Esophagus mucosa (tissue), 1 donor: ENCODE measurements around the gene PATJ. TPM values are rescaled to one million over a fixed set of nuclear protein-coding genes. Genes with fewer than 3 reads are reported as not detected.
A peak's percentile ranks its signal among the peaks of the same experiment; 100 is the strongest.
"Not testable (repeated sequence)": the region's sequence is repeated elsewhere in the genome, so short reads cannot be mapped to it uniquely, and the experiment has no call there.

Experiments used
- ATAC-seq: fragments of 200-7000 bp; cut with Tn5 transposase; one replicate; pipeline ENCODE4 v1.9.1; 2020
- total RNA-seq: library from RNA; stranded (reverse); gene quantifications from one replicate; pipeline ENCODE4 v1.2.4, GENCODE V29; 2023
- donor health status: DM: yes; HTN: yes; CAD: no.

Gene PATJ
- total RNA-seq, 1 donor from 2014 or later = 52.8 TPM

- ATAC-seq = no peak
Measured at GRCh38 chr1:62110198-62110817, 368.0 kb downstream of the PATJ start.

GRCh38 chr1:62111084-62111483, 368.8 kb downstream of the PATJ start:
- no peak for ATAC-seq

GRCh38 chr1:62113507-62113906, 371.2 kb downstream of the PATJ start:
- ATAC-seq = no peak

GRCh38 chr1:62117018-62117750, 374.9 kb downstream of the PATJ start:
- no peak for ATAC-seq

GRCh38 chr1:62126579-62127290, 384.5 kb downstream of the PATJ start:
- ATAC-seq = no peak

GRCh38 chr1:62128745-62129144, 386.5 kb downstream of the PATJ start:
- no peak for ATAC-seq

- peak; percentile 78 for ATAC-seq
Measured at GRCh38 chr1:62131093-62131725, 388.9 kb downstream of the PATJ start.

- ATAC-seq = no peak
Measured at GRCh38 chr1:62138029-62138428, 395.7 kb downstream of the PATJ start.

- ATAC-seq = no peak
Measured at GRCh38 chr1:62139410-62139809, 397.1 kb downstream of the PATJ start.

GRCh38 chr1:62140666-62141065, 398.4 kb downstream of the PATJ start:
- no peak for ATAC-seq

- no peak for ATAC-seq
Measured at GRCh38 chr1:62142496-62142895, 400.2 kb downstream of the PATJ start.

GRCh38 chr1:62144238-62144831, 402.1 kb downstream of the PATJ start:
- no peak for ATAC-seq

- ATAC-seq = no peak
Measured at GRCh38 chr1:62159940-62160348, 417.7 kb downstream of the PATJ start.

- ATAC-seq = no peak
Measured at GRCh38 chr1:62161711-62162110, 419.4 kb downstream of the PATJ start.

GRCh38 chr1:62170380-62170779, 428.1 kb downstream of the PATJ start:
- ATAC-seq = peak; percentile 40

- ATAC-seq = peak; percentile 43
Measured at GRCh38 chr1:62175568-62176179, 433.4 kb downstream of the PATJ start.

GRCh38 chr1:62176597-62177312, 434.5 kb downstream of the PATJ start:
- no peak for ATAC-seq

- ATAC-seq = no peak
Measured at GRCh38 chr1:62177621-62178020, 435.3 kb downstream of the PATJ start.

GRCh38 chr1:62178372-62178771, 436.1 kb downstream of the PATJ start:
- no peak for ATAC-seq

- not testable (repeated sequence) for ATAC-seq
Measured at GRCh38 chr1:62180054-62180453, 437.8 kb downstream of the PATJ start.

- ATAC-seq = no peak
Measured at GRCh38 chr1:62180639-62181038, 438.4 kb downstream of the PATJ start.

GRCh38 chr1:62181532-62181931, 439.3 kb downstream of the PATJ start:
- no peak for ATAC-seq
